Activated T-helper 2 cell treated with anti-CD3 and anti-CD28 coated beads, Interferon-gamma antibody, Interleukin-2, Interleukin-4, amounts not matched to agents 10 μg/mL and 5 μg/mL and 100 μg/mL, durations not matched to agents 14 hours and 24 hours and 36 hours (primary cell): Measurements from ENCODE around the gene DAB2IP. TPM values are rescaled to one million over a fixed set of nuclear protein-coding genes. Genes with fewer than 3 reads are reported as not detected.

Experiments
- DNase-seq: peaks from one replicate; pipeline ENCODE4 v3.0.0; 2021; ENCODE audit warnings: low spot score
- H3K27ac Mint-ChIP-seq: one replicate; pipeline ENCODE4 v1.8.0; 2021; ENCODE audit warnings: mixed read lengths
- H3K27me3 Mint-ChIP-seq: one replicate; pipeline ENCODE4 v1.8.0; 2021; ENCODE audit warnings: low read depth, mixed read lengths
- H3K36me3 Mint-ChIP-seq: one replicate; pipeline ENCODE4 v1.8.0; 2021; ENCODE audit warnings: low read depth, mixed read lengths
- H3K4me1 Mint-ChIP-seq: one replicate; pipeline ENCODE4 v1.8.0; 2021; ENCODE audit warnings: low read depth, mixed read lengths
- H3K4me3 Mint-ChIP-seq: one replicate; pipeline ENCODE4 v1.8.0; 2021; ENCODE audit warnings: low read depth, mild to moderate bottlenecking, moderate library complexity, mixed read lengths
- H3K9me3 Mint-ChIP-seq: one replicate; pipeline ENCODE4 v1.8.0; 2021; ENCODE audit warnings: mixed read lengths
- intact Hi-C: fragments of 100-400 bp; cut with micrococcal nuclease; formaldehyde crosslinking; loops from one replicate; pipeline ENCODE4 v1.15.1; 2023
- total RNA-seq: library from RNA; stranded (reverse); gene quantifications from 2 replicates; pipeline ENCODE4 v1.2.3, GENCODE V29; 2022

DAB2IP gene
- total RNA-seq, 1 donor from 2014 or later, result not detected

GRCh38 chr9:121810489-121810888 lies 159.1 kb downstream of the DAB2IP start:
- Mint-ChIP-seq H3K27ac (no peak overlapping the region), H3K9me3 (no peaks in the 10 kb centered on the region), H3K4me3 (no peak overlapping the region), H3K36me3 (no peaks in the 10 kb centered on the region), H3K4me1 (no peaks in the 10 kb centered on the region), H3K27me3 (no peaks in the 10 kb centered on the region)
- DNase-seq, result no peak
- intact Hi-C loops, result no loop called here

- no peaks in the 10 kb centered on the region for H3K9me3 Mint-ChIP-seq
- no peaks in the 10 kb centered on the region for H3K4me1 Mint-ChIP-seq
- no peaks in the 10 kb centered on the region for H3K36me3 Mint-ChIP-seq
- no peak for DNase-seq
- no peak overlapping the region for H3K4me3 Mint-ChIP-seq
- H3K27ac Mint-ChIP-seq, result no peak overlapping the region
- intact Hi-C loops, result no loop called here
- no peaks in the 10 kb centered on the region for H3K27me3 Mint-ChIP-seq
Observed at GRCh38 chr9:121811140-121811539, 159.7 kb downstream of the DAB2IP start.

- intact Hi-C loops, result no loop called here
Observed at GRCh38 chr9:121811751-121812150, 160.3 kb downstream of the DAB2IP start.

GRCh38 chr9:121812159-121812735 lies 160.8 kb downstream of the DAB2IP start:
- H3K4me1 Mint-ChIP-seq, result no peaks in the 10 kb centered on the region
- no peaks in the 10 kb centered on the region for H3K36me3 Mint-ChIP-seq
- no peak overlapping the region for H3K4me3 Mint-ChIP-seq
- H3K27ac Mint-ChIP-seq, result no peak overlapping the region
- H3K27me3 Mint-ChIP-seq, result no peaks in the 10 kb centered on the region
- intact Hi-C loops, result no loop called here
- no peaks in the 10 kb centered on the region for H3K9me3 Mint-ChIP-seq
- no peak for DNase-seq

More at GRCh38 chr9:121811751-121812150, 160.3 kb downstream of the DAB2IP start:
- Mint-ChIP-seq H3K9me3 (no peaks in the 10 kb centered on the region), H3K4me1 (no peaks in the 10 kb centered on the region), H3K27me3 (no peaks in the 10 kb centered on the region), H3K4me3 (no peak overlapping the region), H3K27ac (no peak overlapping the region), H3K36me3 (no peaks in the 10 kb centered on the region)
- no peak for DNase-seq

GRCh38 chr9:121813519-121814210 lies 162.2 kb downstream of the DAB2IP start:
- H3K4me1 Mint-ChIP-seq, result no peaks in the 10 kb centered on the region
- H3K4me3 Mint-ChIP-seq, result no peak overlapping the region
- intact Hi-C loops, result no loop called here
- H3K36me3 Mint-ChIP-seq, result no peaks in the 10 kb centered on the region
- H3K27ac Mint-ChIP-seq, result no peak overlapping the region
- no peaks in the 10 kb centered on the region for H3K27me3 Mint-ChIP-seq
- DNase-seq, result no peak
- H3K9me3 Mint-ChIP-seq, result no peaks in the 10 kb centered on the region

GRCh38 chr9:121814594-121814993 lies 163.2 kb downstream of the DAB2IP start:
- no peak for DNase-seq
- no peaks in the 10 kb centered on the region for H3K27me3 Mint-ChIP-seq
- no peaks in the 10 kb centered on the region for H3K4me1 Mint-ChIP-seq
- intact Hi-C loops, result no loop called here
- no peak overlapping the region for H3K27ac Mint-ChIP-seq
- no peaks in the 10 kb centered on the region for H3K36me3 Mint-ChIP-seq
- H3K4me3 Mint-ChIP-seq, result no peak overlapping the region
- no peaks in the 10 kb centered on the region for H3K9me3 Mint-ChIP-seq

- Mint-ChIP-seq H3K9me3 (no peaks in the 10 kb centered on the region), H3K36me3 (no peaks in the 10 kb centered on the region), H3K27me3 (no peaks in the 10 kb centered on the region), H3K4me3 (no peak overlapping the region), H3K4me1 (no peaks in the 10 kb centered on the region), H3K27ac (no peak overlapping the region)
- no peak for DNase-seq
- intact Hi-C loops, result no loop called here
Observed at GRCh38 chr9:121815084-121815483, 163.7 kb downstream of the DAB2IP start.

GRCh38 chr9:121815546-121816448 lies 164.4 kb downstream of the DAB2IP start:
- intact Hi-C loops, result no loop called here
- no peaks in the 10 kb centered on the region for H3K4me1 Mint-ChIP-seq
- no peak overlapping the region for H3K4me3 Mint-ChIP-seq
- H3K27ac Mint-ChIP-seq, result no peak overlapping the region
- DNase-seq, result no peak
- H3K27me3 Mint-ChIP-seq, result no peaks in the 10 kb centered on the region
- H3K36me3 Mint-ChIP-seq, result no peaks in the 10 kb centered on the region
- H3K9me3 Mint-ChIP-seq, result no peaks in the 10 kb centered on the region

GRCh38 chr9:121816449-121816817 lies 165.0 kb downstream of the DAB2IP start:
- Mint-ChIP-seq H3K4me3 (no peak overlapping the region), H3K27me3 (no peaks in the 10 kb centered on the region), H3K27ac (no peak overlapping the region), H3K4me1 (no peaks in the 10 kb centered on the region), H3K9me3 (no peaks in the 10 kb centered on the region), H3K36me3 (no peaks in the 10 kb centered on the region)
- no peak for DNase-seq
- intact Hi-C loops, result no loop called here

- Mint-ChIP-seq H3K27ac (no peak overlapping the region), H3K36me3 (no peaks in the 10 kb centered on the region), H3K27me3 (no peaks in the 10 kb centered on the region), H3K4me3 (no peak overlapping the region), H3K4me1 (no peaks in the 10 kb centered on the region), H3K9me3 (no peaks in the 10 kb centered on the region)
- intact Hi-C loops, result no loop called here
- no peak for DNase-seq
Observed at GRCh38 chr9:121816845-121817450, 165.5 kb downstream of the DAB2IP start.

- Mint-ChIP-seq H3K27me3 (no peaks in the 10 kb centered on the region), H3K36me3 (no peaks in the 10 kb centered on the region), H3K4me1 (no peaks in the 10 kb centered on the region), H3K9me3 (no peaks in the 10 kb centered on the region), H3K4me3 (no peak overlapping the region), H3K27ac (no peak overlapping the region)
- DNase-seq, result no peak
- intact Hi-C loops, result no loop called here
Observed at GRCh38 chr9:121817476-121817875, 166.0 kb downstream of the DAB2IP start.

- no peak for DNase-seq
- Mint-ChIP-seq H3K9me3 (no peaks in the 10 kb centered on the region), H3K27ac (no peak overlapping the region), H3K4me3 (no peak overlapping the region), H3K27me3 (no peaks in the 10 kb centered on the region), H3K36me3 (no peaks in the 10 kb centered on the region), H3K4me1 (no peaks in the 10 kb centered on the region)
- intact Hi-C loops, result no loop called here
Observed at GRCh38 chr9:121818016-121818661, 166.7 kb downstream of the DAB2IP start.
